Measurements from ENCODE around the gene SPATS2L. TPM values are rescaled to one million over a fixed set of nuclear protein-coding genes. Genes with fewer than 3 reads are reported as not detected.

SPATS2L gene
- total RNA-seq, 1 donor from 2014 or later = 42.9 TPM

DNA sequence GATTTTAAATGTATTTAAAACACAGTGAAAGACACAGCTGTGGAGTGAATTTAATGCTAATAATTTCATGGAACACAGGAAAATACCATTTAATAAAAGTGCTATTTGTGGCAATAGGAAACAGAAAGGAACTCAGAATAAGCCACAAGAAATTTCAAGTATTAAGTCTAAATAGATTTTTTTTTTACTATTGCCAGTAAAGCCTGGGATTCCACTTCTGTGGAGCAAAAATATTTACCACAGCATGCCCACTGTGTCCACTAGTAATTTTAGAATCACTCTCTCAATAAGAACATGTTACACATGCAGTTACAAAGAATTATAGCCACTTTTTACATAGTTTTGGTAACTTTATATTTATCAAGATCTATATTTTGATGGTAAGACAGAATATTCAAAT, 186.2 kb downstream of the SPATS2L start:
- Mint-ChIP-seq H3K27ac (no peak overlapping the region), H3K4me1 (peaks cover under 1% of the 10 kb centered on the region), H3K9me3 (no peaks in the 10 kb centered on the region), H3K4me3 (no peak overlapping the region), H3K27me3 (no peaks in the 10 kb centered on the region), H3K36me3 (ENCODE audit: low read depth) (peaks cover 52% of the 10 kb centered on the region)
- DNase-seq = no peak
- intact Hi-C loops (cut with micrococcal nuclease) = no loop called here

DNA sequence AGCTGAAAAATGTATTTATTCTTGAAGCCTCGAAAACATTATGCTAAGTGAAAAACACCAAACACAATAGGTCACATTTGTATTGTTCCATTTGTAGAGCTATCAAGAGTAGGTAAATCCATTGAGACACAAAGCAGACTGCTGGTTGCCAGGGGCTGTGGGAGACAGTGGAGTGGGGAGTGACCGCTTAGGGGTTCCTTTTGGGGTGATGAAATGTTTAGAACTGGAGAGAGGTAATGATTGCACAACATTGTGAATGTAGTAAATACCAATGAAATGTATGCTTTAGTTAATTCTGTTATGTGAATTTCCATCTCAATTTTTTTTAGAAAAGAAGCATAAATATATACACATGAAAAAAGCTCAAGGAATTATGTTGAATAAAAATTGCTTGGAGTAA, 187.6 kb downstream of the SPATS2L start:
- Mint-ChIP-seq H3K27me3 (no peaks in the 10 kb centered on the region), H3K4me1 (peaks cover 1% of the 10 kb centered on the region), H3K36me3 (ENCODE audit: low read depth) (peaks cover 55% of the 10 kb centered on the region), H3K4me3 (no peak overlapping the region), H3K27ac (no peak overlapping the region), H3K9me3 (no peaks in the 10 kb centered on the region)
- intact Hi-C loops (cut with micrococcal nuclease) = no loop called here
- DNase-seq = peak; percentile 18

DNA sequence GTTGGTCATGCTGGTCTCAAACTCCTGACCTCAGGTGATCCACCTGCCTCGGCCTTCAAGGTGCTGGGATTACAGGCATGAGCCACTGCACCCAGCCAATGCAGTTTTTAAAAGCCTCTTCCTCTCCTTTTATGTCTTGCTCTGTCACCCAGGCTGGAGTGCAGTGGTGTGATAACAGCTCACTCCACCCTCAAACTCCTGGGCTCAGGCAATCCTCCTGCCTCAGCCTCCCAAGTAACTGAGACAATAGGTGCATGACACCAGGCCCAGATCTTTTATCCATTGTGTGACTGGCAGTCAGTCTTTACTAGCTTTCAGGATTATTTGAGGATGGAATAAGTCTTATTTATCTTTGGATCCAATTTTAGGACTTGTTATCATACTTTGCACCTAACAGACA, 190.2 kb downstream of the SPATS2L start:
- intact Hi-C loops (cut with micrococcal nuclease) = no loop called here
- Mint-ChIP-seq H3K27me3 (no peaks in the 10 kb centered on the region), H3K9me3 (no peaks in the 10 kb centered on the region), H3K4me1 (peaks cover 3% of the 10 kb centered on the region), H3K4me3 (no peak overlapping the region), H3K27ac (no peak overlapping the region), H3K36me3 (ENCODE audit: low read depth) (peaks cover 40% of the 10 kb centered on the region)
- DNase-seq = peak; percentile 32

DNA sequence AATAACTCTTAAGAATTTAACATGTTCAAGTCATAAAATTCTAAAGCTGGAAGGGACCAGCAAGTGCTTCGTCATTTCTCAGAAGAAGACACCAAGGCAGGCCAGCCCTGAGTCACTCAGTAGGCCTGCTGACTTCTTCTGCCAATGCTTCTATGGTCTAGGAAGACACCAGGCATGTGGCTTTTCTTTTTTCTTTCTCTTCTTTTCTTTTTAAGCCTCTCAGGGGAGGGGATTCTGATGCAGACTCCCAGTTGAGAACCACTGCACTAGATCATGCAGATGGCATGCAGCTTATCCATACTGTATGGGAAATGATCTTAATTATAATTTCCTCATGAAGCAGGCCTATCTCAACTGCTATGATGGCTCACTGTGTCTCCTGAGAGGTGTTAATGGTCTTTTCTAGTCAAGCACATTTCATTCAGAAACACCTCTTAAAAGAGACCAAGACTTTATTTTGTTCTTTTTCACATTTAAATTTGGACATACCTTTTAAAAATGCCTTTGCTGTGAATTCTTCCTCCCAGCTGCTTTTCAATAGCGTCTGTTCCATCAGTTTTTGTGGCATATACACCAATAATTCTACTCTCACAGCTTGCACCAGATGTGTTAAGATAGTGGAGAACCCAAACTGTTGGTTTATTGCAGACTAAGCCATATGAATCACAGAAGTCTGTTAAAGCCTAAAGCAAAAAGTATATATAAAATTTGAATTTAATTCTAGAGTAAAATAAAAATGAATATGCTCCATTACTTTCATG, 192.1 kb downstream of the SPATS2L start:
- H3K4me1 Mint-ChIP-seq = peaks cover 5% of the 10 kb centered on the region
- peaks cover 40% of the 10 kb centered on the region for H3K36me3 Mint-ChIP-seq (ENCODE audit: low read depth)
- H3K27me3 Mint-ChIP-seq = no peaks in the 10 kb centered on the region
- intact Hi-C loops (cut with micrococcal nuclease) = no loop called here
- H3K27ac Mint-ChIP-seq = no peak overlapping the region
- DNase-seq = peak; percentile 17
- H3K9me3 Mint-ChIP-seq = peaks cover 4% of the 10 kb centered on the region
- H3K4me3 Mint-ChIP-seq = no peak overlapping the region

DNA sequence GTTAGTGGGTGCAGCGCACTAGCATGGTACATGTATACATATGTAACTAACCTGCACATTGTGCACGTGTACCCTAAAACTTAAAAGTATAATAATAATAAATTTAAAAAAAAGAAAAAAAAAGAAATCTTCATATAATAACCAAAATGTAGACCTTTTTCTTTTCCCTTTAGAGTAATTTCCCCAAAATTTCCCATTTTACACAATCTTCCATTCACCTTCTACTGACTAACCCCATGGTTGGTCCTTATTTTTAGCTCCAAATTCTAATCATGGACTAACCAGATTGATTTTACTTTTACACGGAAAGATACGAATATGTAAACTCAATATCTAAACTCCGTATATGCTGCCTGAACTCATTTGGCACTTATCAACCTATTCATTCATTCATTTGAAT, 195.7 kb downstream of the SPATS2L start:
- H3K9me3 Mint-ChIP-seq = peaks cover 4% of the 10 kb centered on the region
- no peaks in the 10 kb centered on the region for H3K27me3 Mint-ChIP-seq
- H3K4me3 Mint-ChIP-seq = no peak overlapping the region
- H3K36me3 Mint-ChIP-seq (ENCODE audit: low read depth) = peaks cover 46% of the 10 kb centered on the region
- DNase-seq = no peak
- intact Hi-C loops (cut with micrococcal nuclease) = no loop called here
- no peak overlapping the region for H3K27ac Mint-ChIP-seq
- H3K4me1 Mint-ChIP-seq = peaks cover 8% of the 10 kb centered on the region

DNA sequence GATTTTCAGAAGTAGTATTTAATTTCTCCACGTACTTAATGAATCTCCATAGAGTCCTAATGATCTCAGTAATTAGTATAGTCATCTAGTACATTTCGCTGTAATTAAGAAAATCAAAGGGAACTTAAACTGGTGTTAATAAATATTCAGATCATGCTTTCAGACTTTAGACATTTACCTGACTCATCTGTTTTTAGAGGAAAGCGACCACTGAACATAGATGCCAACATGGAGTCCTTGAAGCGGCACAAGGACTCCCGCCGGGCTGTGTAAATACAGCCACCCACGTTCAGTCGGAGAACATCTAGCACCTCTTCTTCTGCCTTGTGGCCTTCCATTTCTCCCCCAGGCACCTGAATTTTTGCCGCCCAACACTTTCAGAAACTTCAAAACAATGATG, 200.2 kb downstream of the SPATS2L start:
- intact Hi-C loops (cut with micrococcal nuclease) = no loop called here
- Mint-ChIP-seq H3K9me3 (peaks cover 4% of the 10 kb centered on the region), H3K36me3 (ENCODE audit: low read depth) (peaks cover 36% of the 10 kb centered on the region), H3K4me1 (peaks cover 17% of the 10 kb centered on the region), H3K27me3 (no peaks in the 10 kb centered on the region), H3K27ac (no peak overlapping the region), H3K4me3 (no peak overlapping the region)
- peak; percentile 40 for DNase-seq

DNA sequence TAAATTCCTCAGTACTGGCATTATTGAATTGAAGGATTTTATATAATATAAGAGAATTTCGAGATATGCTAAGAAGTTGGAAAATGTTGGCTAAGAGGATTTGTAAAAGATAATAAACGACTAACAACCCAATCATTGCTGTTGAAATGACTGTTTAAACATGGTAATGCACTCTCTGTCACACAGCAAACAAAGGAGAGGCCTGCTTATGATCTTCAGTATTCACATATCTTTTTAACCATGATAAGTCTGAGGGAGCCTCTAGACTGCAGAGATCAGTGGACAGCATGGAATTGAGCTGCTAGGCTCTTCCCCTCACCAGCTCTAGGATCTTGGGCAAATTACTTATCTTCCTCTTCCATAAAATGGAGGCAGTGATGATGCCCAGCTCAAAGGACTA, 200.7 kb downstream of the SPATS2L start:
- peak; percentile 23 for DNase-seq
- Mint-ChIP-seq H3K9me3 (peaks cover 3% of the 10 kb centered on the region), H3K27me3 (no peaks in the 10 kb centered on the region), H3K4me1 (peaks cover 17% of the 10 kb centered on the region), H3K27ac (no peak overlapping the region), H3K36me3 (ENCODE audit: low read depth) (peaks cover 32% of the 10 kb centered on the region), H3K4me3 (no peak overlapping the region)
- intact Hi-C loops (cut with micrococcal nuclease) = no loop called here

DNA sequence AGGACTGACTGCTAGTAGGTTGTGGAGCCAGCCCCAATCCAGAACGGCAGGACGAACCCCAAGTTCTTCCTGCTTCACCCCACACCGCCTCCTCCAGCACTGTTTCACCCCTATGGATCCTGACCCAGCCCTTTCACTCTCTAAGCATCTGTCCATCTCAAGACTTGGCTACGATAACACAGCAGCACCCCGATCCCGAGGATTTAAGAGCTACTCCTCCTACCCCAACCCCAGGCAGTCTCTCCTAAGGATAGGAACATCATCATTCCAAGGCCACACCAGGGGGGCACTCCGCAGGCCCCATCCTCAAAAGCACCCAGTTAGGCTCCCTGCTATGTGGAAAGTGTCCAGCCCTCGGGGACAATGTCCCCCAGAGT, 202.7 kb downstream of the SPATS2L start:
- DNase-seq = no peak
- H3K27me3 Mint-ChIP-seq = no peaks in the 10 kb centered on the region
- peak overlapping the region; percentile 91 for H3K27ac Mint-ChIP-seq
- no peaks in the 10 kb centered on the region for H3K9me3 Mint-ChIP-seq
- H3K4me3 Mint-ChIP-seq = peak overlapping the region; percentile 96
- peaks cover 20% of the 10 kb centered on the region for H3K36me3 Mint-ChIP-seq (ENCODE audit: low read depth)
- peaks cover 15% of the 10 kb centered on the region for H3K4me1 Mint-ChIP-seq
- intact Hi-C loops (cut with micrococcal nuclease) = loop anchor here (2.0 kb wide), 1 partner anchor 28 kb away; no protein-coding TSS in a partner anchor

DNA sequence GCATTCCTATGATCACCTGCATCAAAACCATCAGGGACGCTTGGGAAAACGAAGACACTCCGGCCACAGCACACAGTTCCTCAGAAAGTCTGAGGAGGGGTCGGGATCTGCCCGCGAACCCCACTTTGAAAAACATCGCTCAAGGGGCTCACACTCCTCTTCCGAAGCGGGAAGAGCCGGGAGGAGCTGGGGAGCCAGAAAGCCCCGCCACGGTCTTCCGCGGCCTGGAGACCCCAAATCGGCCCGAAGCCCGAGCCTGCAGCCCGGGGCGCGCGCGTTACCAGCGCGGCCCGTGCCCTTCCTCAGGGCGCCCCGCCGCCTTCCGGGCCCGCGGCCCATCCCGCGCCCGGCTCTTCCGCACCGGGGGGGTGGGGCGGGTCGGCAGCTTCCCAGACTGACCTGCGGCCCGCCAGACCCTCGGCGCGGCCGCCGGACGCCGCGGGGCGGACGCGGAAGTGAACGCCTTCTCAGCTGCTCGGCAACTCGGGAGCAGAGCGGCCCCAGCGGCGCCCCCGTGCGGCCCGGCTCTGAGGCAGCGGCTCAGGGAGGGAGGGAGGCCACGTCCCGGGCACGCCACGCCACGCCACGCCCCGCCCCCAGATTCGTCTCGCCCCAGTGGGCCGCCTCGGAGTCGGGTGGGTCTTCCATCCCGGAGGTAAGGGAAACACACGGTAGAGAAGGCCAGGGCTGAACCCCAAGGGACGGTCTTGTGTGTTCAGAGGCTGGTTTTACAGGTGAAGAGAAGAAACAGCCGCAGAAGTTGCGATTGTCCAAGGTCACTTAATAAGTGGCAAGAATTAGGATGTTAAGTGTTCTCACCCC, 203.3 kb downstream of the SPATS2L start, which contains the start of gene KCTD18:
Gene KCTD18 (minus strand): TSS at position 457 of the 822 bp plus-strand sequence. CDS start 3,052 bp downstream, outside the sequence.
- H3K9me3 Mint-ChIP-seq = no peaks in the 10 kb centered on the region
- H3K36me3 Mint-ChIP-seq (ENCODE audit: low read depth) = peaks cover 15% of the 10 kb centered on the region
- DNase-seq = peak; percentile 98
- H3K27me3 Mint-ChIP-seq = no peaks in the 10 kb centered on the region
- H3K4me3 Mint-ChIP-seq = peak within 1 kb of the TSS; percentile 96
- H3K27ac Mint-ChIP-seq = peak within 1 kb of the TSS; percentile 91
- H3K4me1 Mint-ChIP-seq = peaks cover 21% of the 10 kb centered on the region
- intact Hi-C loops (cut with micrococcal nuclease) = loop anchor here (1.0 to 2.0 kb wide), 2 partner anchors 16 to 29 kb away; partner anchors contain the start of gene SGO2

DNA sequence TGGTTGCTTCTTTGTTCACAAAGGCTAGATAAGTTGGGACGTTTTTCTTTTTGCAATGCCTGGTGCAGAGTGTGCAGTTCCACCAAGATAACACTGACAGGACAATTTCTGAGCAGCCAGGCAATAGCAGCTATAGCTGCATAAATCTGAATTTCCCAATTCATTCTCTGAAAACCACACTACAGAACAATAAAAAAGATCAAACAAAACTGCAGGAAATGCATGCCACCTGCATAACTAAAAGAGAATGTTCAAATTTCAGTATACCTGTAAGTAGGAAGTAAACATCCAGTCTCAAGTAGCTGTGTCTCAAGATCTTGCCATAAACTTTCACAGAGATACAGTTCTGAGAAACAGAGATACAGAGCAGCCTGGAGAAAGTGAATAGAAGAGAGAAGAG, 208.7 kb downstream of the SPATS2L start:
- Mint-ChIP-seq H3K4me1 (peaks cover 15% of the 10 kb centered on the region), H3K27me3 (peaks cover 8% of the 10 kb centered on the region), H3K27ac (no peak overlapping the region), H3K9me3 (no peaks in the 10 kb centered on the region), H3K4me3 (peak overlapping the region; percentile 1), H3K36me3 (ENCODE audit: low read depth) (peaks cover 4% of the 10 kb centered on the region)
- intact Hi-C loops (cut with micrococcal nuclease) = no loop called here
- no peak for DNase-seq

DNA sequence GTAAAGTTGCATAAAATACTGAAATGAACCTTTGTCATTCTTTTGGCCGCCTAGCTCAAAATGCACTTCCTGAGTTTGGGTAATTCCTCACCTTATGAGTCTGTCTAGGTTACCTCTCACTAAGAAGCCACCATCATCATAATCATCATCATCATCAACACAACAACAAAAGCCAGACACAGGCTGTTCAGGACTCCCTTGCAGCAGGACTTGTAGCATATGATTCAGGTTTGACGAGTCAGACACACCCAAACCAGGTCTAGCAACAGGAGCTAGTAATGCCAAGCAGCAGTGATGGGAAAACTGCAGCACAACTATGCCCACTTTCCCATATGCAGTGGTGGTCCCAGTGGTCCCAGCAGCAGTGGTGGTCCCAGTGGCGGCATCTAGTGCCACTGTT, 216.7 kb downstream of the SPATS2L start:
- H3K36me3 Mint-ChIP-seq (ENCODE audit: low read depth) = peaks cover 2% of the 10 kb centered on the region
- intact Hi-C loops (cut with micrococcal nuclease) = no loop called here
- H3K9me3 Mint-ChIP-seq = no peaks in the 10 kb centered on the region
- peaks cover 26% of the 10 kb centered on the region for H3K4me1 Mint-ChIP-seq
- no peak overlapping the region for H3K27ac Mint-ChIP-seq
- no peak for DNase-seq
- no peak overlapping the region for H3K4me3 Mint-ChIP-seq
- H3K27me3 Mint-ChIP-seq = no peaks in the 10 kb centered on the region

DNA sequence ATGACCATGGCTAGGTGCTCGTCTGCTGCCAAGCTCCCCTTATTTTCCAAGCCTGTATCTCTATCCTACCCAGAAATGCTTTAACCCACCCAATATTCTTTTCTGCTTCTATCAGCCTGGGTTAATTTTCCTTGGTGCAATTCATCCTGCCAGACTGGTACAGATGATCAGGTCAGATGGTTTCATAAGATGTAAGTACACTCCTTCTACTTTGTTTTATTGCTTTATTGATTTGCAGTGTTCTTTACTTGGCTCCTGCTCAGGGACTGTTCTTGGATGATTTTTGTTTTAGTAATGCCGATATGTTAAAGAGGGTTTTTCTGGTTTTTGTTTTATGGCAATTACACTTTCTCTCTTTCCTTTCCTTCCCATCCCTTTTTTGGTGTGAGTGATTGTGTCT, 217.1 kb downstream of the SPATS2L start:
- H3K4me1 Mint-ChIP-seq = peaks cover 30% of the 10 kb centered on the region
- no peak overlapping the region for H3K27ac Mint-ChIP-seq
- H3K36me3 Mint-ChIP-seq (ENCODE audit: low read depth) = peaks cover 2% of the 10 kb centered on the region
- no peak for DNase-seq
- intact Hi-C loops (cut with micrococcal nuclease) = no loop called here
- H3K9me3 Mint-ChIP-seq = no peaks in the 10 kb centered on the region
- H3K4me3 Mint-ChIP-seq = no peak overlapping the region
- no peaks in the 10 kb centered on the region for H3K27me3 Mint-ChIP-seq

DNA sequence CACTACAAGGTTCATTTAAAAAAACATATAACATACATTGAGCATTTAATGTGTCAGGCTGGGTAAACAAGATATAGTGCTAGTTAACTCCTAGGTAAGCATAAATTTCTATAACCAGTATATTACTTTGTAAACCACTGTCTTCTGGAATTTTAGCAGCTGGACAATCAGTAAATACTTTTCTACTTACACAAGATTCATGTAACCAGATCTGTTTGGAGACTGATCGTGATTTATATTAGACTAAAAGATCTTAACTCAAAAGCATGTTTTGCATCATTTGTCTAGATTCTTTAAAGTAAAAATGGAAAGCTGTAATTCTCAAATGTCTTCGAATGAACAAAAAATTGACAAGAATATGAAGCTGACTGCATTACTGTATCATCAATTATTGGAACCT, 218.6 kb downstream of the SPATS2L start:
- H3K36me3 Mint-ChIP-seq (ENCODE audit: low read depth) = peaks cover 2% of the 10 kb centered on the region
- H3K27ac Mint-ChIP-seq = no peak overlapping the region
- H3K4me1 Mint-ChIP-seq = peaks cover 36% of the 10 kb centered on the region
- H3K4me3 Mint-ChIP-seq = no peak overlapping the region
- H3K27me3 Mint-ChIP-seq = no peaks in the 10 kb centered on the region
- no peak for DNase-seq
- H3K9me3 Mint-ChIP-seq = no peaks in the 10 kb centered on the region
- intact Hi-C loops (cut with micrococcal nuclease) = loop anchor here (5.0 kb wide), 6 partner anchors 52 to 1257 kb away; partner anchors contain the start of genes ALS2, CLK1 and SPATS2L

DNA sequence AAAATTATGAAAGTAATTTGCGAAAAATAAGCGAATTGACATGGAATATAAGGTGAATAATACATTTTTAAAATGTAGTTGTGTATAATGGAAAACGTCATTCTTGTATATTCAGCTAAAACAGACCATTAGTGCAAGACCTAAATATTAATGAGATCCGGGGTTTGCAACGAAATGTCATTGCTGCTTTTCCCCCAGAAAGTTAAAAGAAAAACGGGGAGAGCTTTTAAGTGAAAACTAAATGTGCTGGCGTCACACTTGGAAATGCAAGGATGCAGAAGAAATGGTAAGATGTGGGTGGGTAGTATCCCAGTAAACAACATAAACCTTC, 219.0 kb downstream of the SPATS2L start:
- H3K4me3 Mint-ChIP-seq = peak overlapping the region; percentile 94
- H3K4me1 Mint-ChIP-seq = peaks cover 36% of the 10 kb centered on the region
- DNase-seq = peak; percentile 57
- H3K27ac Mint-ChIP-seq = peak overlapping the region; percentile 92
- no peaks in the 10 kb centered on the region for H3K27me3 Mint-ChIP-seq
- H3K9me3 Mint-ChIP-seq = no peaks in the 10 kb centered on the region
- peaks cover 2% of the 10 kb centered on the region for H3K36me3 Mint-ChIP-seq (ENCODE audit: low read depth)
- intact Hi-C loops (cut with micrococcal nuclease) = loop anchor here (5.0 kb wide), 6 partner anchors 52 to 1257 kb away; partner anchors contain the start of genes ALS2, CLK1 and SPATS2L
